Neural cell (in vitro differentiated cells): ENCODE data around the gene SERPINE1. TPM values are rescaled to one million over a fixed set of nuclear protein-coding genes. Genes with fewer than 3 reads are reported as not detected.

Source experiments
- H2AFZ ChIP-seq: fragments of 200-600, 300-800 bp; sonication (generic), shearing (Covaris generic); 2 replicates; pipeline ENCODE4 v1.6.0; 2014; ENCODE audit warnings: low read depth, mild to moderate bottlenecking, antibody characterized with exemption, low read length, moderate library complexity
- H3F3A ChIP-seq: fragments of 200-600 bp; shearing (Covaris generic); 2 replicates; pipeline ENCODE4 v1.6.1; 2016; ENCODE audit warnings: mild to moderate bottlenecking, moderate library complexity, mixed read lengths, antibody characterized with exemption, low read length; ENCODE audit not compliant: insufficient read depth, poor library complexity, severe bottlenecking
- H3K27ac ChIP-seq: fragments of 200-600, 300-800 bp; sonication (generic), shearing (Covaris generic); 2 replicates; pipeline ENCODE4 v1.5.1; 2014; ENCODE audit warnings: mild to moderate bottlenecking, low read length, moderate library complexity
- H3K27me3 ChIP-seq: fragments of 300-800, 200-600 bp; sonication (generic), shearing (Covaris generic); 2 replicates; pipeline ENCODE4 v1.6.0; 2014; ENCODE audit warnings: mild to moderate bottlenecking, low read depth, low read length, moderate library complexity; ENCODE audit not compliant: insufficient read depth
- H3K36me3 ChIP-seq: fragments of 300-800, 200-600 bp; sonication (generic), shearing (Covaris generic); 2 replicates; pipeline ENCODE4 v1.5.1; 2014; ENCODE audit warnings: mild to moderate bottlenecking, antibody characterized with exemption, low read length, moderate library complexity; ENCODE audit not compliant: insufficient read depth
- H3K4me2 ChIP-seq: fragments of 300-800, 200-600 bp; sonication (generic), shearing (Covaris generic); 2 replicates; pipeline ENCODE4 v1.6.0; 2014; ENCODE audit warnings: mild to moderate bottlenecking, low read length
- H3K4me3 ChIP-seq: fragments of 300-800, 200-600 bp; sonication (generic), shearing (Covaris generic); 2 replicates; pipeline ENCODE4 v1.5.1; 2014; ENCODE audit warnings: mild to moderate bottlenecking, low read length, moderate library complexity
- H3K79me2 ChIP-seq: fragments of 200-600 bp; shearing (Covaris generic); replicated peaks from 2 replicates; pipeline ENCODE4 v1.6.0; 2014; ENCODE audit warnings: mild to moderate bottlenecking, low read length, moderate library complexity; ENCODE audit not compliant: insufficient read depth
- H3K9ac ChIP-seq: fragments of 300-800, 200-600 bp; sonication (generic), shearing (Covaris generic); 2 replicates; pipeline ENCODE4 v1.6.1; 2016; ENCODE audit warnings: mild to moderate bottlenecking, low read length, mixed read lengths
- H3K9me2 ChIP-seq: fragments of 200-600 bp; shearing (Covaris generic); 2 replicates; pipeline ENCODE4 v1.6.1; 2016; ENCODE audit warnings: mild to moderate bottlenecking, low read length, mixed read lengths; ENCODE audit not compliant: insufficient read depth
- H3K9me3 ChIP-seq: fragments of 200-600, 300-800 bp; sonication (generic), shearing (Covaris generic); 2 replicates; pipeline ENCODE4 v1.6.1; 2016; ENCODE audit warnings: mild to moderate bottlenecking, mixed run types, low read length, moderate library complexity, mixed read lengths
- H4K20me1 ChIP-seq: fragments of 200-600 bp; shearing (Covaris generic); 2 replicates; pipeline ENCODE4 v1.6.1; 2016; ENCODE audit warnings: mild to moderate bottlenecking, mixed run types; ENCODE audit not compliant: insufficient read depth
- EP300 ChIP-seq: fragments of 450-650 bp; conservative IDR thresholded peaks from 2 replicates; pipeline ENCODE4 v1.6.1; 2014; ENCODE audit warnings: antibody characterized with exemption, mild to moderate bottlenecking, moderate library complexity; ENCODE audit not compliant: poor library complexity, severe bottlenecking
- EZH2 ChIP-seq: fragments of 200-600, 300-800 bp; shearing (Covaris generic), sonication (generic); IDR thresholded peaks from 2 replicates; pipeline ENCODE4 v1.6.1; 2014; ENCODE audit warnings: antibody characterized with exemption, low read length, borderline replicate concordance, mild to moderate bottlenecking; ENCODE audit not compliant: insufficient read depth, poor library complexity, severe bottlenecking
- MXI1 ChIP-seq: fragments of 450-650 bp; conservative IDR thresholded peaks from 2 replicates; pipeline ENCODE4 v1.6.1; 2014; ENCODE audit warnings: antibody characterized with exemption, mild to moderate bottlenecking; ENCODE audit not compliant: poor library complexity, severe bottlenecking
- POLR2AphosphoS5 ChIP-seq: IDR thresholded peaks from 2 replicates; pipeline ENCODE4 v1.6.1; 2012
- RAD21 ChIP-seq: fragments of 450-650 bp; conservative IDR thresholded peaks from 2 replicates; pipeline ENCODE4 v1.6.1; 2014; ENCODE audit warnings: antibody characterized with exemption, mild to moderate bottlenecking, moderate library complexity
- SMC3 ChIP-seq: fragments of 450-650 bp; conservative IDR thresholded peaks from 2 replicates; pipeline ENCODE4 v1.6.1; 2014; ENCODE audit warnings: antibody characterized with exemption, mild to moderate bottlenecking, moderate library complexity; ENCODE audit not compliant: poor library complexity
- TAF1 ChIP-seq: IDR thresholded peaks from 2 replicates; pipeline ENCODE4 v1.6.1; 2012; ENCODE audit warnings: low read depth
- polyA plus RNA-seq: library from polyadenylated mRNA; depleted of rRNA; stranded (reverse); fragments of >200 nt; gene quantifications from 2 replicates; pipeline ENCODE4 v1.2.3, GENCODE V29; 2014
- TF ChIP-seq, protein P1 (sequence below): fragments of 450-650 bp; IDR thresholded peaks from 2 replicates; pipeline ENCODE4 v1.5.1; 2014; ENCODE audit warnings: antibody characterized with exemption, mild to moderate bottlenecking, moderate library complexity; ENCODE audit not compliant: poor library complexity, severe bottlenecking
- TF ChIP-seq, protein P2 (sequence below): IDR thresholded peaks from 2 replicates; pipeline ENCODE4 v1.6.1; 2012; ENCODE audit warnings: borderline replicate concordance

SERPINE1 gene
- polyA plus RNA-seq, 1 donor from 2014 or later: 0.12 TPM

DNA sequence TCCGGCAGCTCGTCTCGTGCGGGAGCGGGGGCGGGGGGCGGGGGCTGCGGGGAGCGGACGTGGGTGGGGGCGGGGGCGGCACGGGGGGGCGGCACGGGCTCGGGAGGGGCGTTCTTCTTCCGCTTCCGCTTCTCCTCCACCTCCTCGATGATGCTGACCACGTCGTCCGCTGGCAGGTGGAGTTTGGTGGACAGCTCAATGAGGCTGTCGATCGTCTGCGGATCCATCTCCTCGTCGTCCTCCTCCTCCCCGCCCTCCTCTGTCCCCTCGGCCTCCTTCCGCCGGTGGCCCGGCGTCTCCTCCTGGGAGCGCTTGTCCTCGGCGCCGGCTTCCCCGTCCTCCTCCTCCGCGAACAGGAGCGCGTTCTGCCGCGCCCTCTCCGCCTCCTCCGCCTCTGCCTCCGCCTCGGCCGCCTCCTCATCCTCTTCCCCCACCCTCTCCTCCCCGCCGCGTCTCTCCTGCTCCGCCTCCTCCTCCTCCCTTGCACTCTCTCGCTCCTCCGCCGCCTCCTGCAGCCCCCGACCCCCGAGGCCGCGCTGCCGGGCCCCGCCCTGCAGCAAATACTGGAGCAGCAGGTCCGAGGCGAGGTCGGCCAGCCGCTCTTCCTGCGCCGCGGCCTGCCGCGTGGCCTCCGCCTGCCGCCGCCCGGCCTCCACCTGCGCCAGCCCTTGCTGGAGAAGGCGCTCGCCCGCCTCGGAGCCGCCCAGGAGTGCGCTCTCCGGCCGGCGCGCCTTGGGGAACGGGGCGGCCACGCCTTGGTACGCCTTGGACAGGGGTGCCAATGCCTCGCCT lies 36.6 kb downstream of the SERPINE1 start:
- Histone ChIP-seq H3K27ac (peak overlapping the region; percentile 75), H3K27me3 (peaks cover 18% of the 10 kb centered on the region), H3K4me2 (peak overlapping the region; percentile 59), H3K79me2 (no peaks in the 10 kb centered on the region), H4K20me1 (no peaks in the 10 kb centered on the region), H3K9ac (peak overlapping the region; percentile 94), H3K9me3 (no peaks in the 10 kb centered on the region), H3F3A (no peaks in the 10 kb centered on the region), H3K4me3 (peak overlapping the region; percentile 94), H2AFZ (no peak overlapping the region), H3K9me2 (no peaks in the 10 kb centered on the region), H3K36me3 (no peaks in the 10 kb centered on the region)
- peak; percentile 24 for TF ChIP-seq EP300
- TF ChIP-seq RAD21: peak; percentile 16
- TF ChIP-seq EZH2: no peak
- peak; percentile 78 for TF ChIP-seq POLR2AphosphoS5
- peak; percentile 73 for TF ChIP-seq MXI1
- peak; percentile 16 for TF ChIP-seq TAF1
- TF ChIP-seq, protein P1, sequence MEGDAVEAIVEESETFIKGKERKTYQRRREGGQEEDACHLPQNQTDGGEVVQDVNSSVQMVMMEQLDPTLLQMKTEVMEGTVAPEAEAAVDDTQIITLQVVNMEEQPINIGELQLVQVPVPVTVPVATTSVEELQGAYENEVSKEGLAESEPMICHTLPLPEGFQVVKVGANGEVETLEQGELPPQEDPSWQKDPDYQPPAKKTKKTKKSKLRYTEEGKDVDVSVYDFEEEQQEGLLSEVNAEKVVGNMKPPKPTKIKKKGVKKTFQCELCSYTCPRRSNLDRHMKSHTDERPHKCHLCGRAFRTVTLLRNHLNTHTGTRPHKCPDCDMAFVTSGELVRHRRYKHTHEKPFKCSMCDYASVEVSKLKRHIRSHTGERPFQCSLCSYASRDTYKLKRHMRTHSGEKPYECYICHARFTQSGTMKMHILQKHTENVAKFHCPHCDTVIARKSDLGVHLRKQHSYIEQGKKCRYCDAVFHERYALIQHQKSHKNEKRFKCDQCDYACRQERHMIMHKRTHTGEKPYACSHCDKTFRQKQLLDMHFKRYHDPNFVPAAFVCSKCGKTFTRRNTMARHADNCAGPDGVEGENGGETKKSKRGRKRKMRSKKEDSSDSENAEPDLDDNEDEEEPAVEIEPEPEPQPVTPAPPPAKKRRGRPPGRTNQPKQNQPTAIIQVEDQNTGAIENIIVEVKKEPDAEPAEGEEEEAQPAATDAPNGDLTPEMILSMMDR: no peak
- TF ChIP-seq, protein P2, sequence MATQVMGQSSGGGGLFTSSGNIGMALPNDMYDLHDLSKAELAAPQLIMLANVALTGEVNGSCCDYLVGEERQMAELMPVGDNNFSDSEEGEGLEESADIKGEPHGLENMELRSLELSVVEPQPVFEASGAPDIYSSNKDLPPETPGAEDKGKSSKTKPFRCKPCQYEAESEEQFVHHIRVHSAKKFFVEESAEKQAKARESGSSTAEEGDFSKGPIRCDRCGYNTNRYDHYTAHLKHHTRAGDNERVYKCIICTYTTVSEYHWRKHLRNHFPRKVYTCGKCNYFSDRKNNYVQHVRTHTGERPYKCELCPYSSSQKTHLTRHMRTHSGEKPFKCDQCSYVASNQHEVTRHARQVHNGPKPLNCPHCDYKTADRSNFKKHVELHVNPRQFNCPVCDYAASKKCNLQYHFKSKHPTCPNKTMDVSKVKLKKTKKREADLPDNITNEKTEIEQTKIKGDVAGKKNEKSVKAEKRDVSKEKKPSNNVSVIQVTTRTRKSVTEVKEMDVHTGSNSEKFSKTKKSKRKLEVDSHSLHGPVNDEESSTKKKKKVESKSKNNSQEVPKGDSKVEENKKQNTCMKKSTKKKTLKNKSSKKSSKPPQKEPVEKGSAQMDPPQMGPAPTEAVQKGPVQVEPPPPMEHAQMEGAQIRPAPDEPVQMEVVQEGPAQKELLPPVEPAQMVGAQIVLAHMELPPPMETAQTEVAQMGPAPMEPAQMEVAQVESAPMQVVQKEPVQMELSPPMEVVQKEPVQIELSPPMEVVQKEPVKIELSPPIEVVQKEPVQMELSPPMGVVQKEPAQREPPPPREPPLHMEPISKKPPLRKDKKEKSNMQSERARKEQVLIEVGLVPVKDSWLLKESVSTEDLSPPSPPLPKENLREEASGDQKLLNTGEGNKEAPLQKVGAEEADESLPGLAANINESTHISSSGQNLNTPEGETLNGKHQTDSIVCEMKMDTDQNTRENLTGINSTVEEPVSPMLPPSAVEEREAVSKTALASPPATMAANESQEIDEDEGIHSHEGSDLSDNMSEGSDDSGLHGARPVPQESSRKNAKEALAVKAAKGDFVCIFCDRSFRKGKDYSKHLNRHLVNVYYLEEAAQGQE: no peak
- TF ChIP-seq SMC3: no peak

DNA sequence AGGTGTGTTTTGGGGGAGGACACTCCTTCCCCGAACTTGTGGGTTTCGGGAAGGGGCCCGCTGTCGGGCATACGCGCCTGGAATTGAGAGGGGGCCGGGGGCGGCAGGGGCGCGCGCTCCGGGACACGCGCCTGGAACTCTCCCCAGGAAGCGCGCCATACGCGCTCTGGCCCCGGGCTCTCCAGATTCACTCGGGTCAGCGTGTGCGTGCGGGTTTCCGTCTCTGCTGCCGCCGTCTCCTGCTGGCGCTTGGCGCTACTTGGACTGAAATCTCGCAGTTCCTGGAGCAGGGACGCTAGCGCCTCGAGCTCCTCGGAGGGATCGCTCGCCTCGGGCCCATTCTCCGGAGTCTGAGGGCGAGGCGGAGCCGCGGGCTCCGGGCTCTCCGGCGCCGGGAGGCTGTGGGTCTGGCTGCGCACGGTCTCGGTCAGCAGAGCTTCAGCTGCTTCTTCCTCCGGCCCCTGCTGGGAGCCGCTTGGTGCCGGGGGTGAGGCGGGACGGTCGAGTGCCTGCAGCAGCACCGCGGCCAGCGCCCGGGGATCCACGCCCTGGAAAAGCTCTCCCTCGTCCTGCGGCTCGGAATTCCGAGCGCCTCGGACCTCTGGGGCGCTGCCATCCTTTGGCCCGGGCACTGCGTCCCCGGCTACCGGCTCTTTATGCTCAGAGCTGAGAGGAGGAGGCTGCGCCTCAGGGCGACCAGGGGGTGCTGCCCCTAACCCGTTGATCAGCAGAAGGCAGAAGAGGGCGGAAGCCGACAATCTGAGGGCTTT lies 37.4 kb downstream of the SERPINE1 start:
- peak overlapping the region; percentile 59 for H3K4me2 ChIP-seq
- H2AFZ ChIP-seq: no peak overlapping the region
- H3K9me3 ChIP-seq: no peaks in the 10 kb centered on the region
- H3F3A ChIP-seq: no peaks in the 10 kb centered on the region
- H3K79me2 ChIP-seq: no peaks in the 10 kb centered on the region
- no peaks in the 10 kb centered on the region for H4K20me1 ChIP-seq
- H3K9me2 ChIP-seq: no peaks in the 10 kb centered on the region
- H3K4me3 ChIP-seq: peak overlapping the region; percentile 94
- H3K27me3 ChIP-seq: peaks cover 26% of the 10 kb centered on the region
- TF ChIP-seq POLR2AphosphoS5: peak; percentile 24
- TF ChIP-seq, protein P2: peak; percentile 33
- peak; percentile 10 for TF ChIP-seq MXI1
- no peak for TF ChIP-seq EP300
- H3K36me3 ChIP-seq: no peaks in the 10 kb centered on the region
- H3K27ac ChIP-seq: peak overlapping the region; percentile 75
- peak overlapping the region; percentile 94 for H3K9ac ChIP-seq
